Testis (tissue), 2 donors: ENCODE data around the gene QPCT.

Experiments used
- CTCF ChIP-seq, 3 experiments: fragments of 450-650 bp in 2 of 3; fragments of 200-600 bp in 1 of 3; sonication (generic) in 1 of 3; IDR thresholded peaks; one replicate each; pipeline ENCODE4 v1.5.1; 2016 to 2019; ENCODE audit warnings: antibody characterized with exemption in 3 of 3, mild to moderate bottlenecking in 2 of 3, moderate library complexity in 1 of 3
- POLR2A ChIP-seq: fragments of 450-650 bp; IDR thresholded peaks from one replicate; pipeline ENCODE4 v1.6.1; 2017; ENCODE audit warnings: antibody characterized with exemption, mild to moderate bottlenecking, moderate library complexity

GRCh38 chr2:37378411-37378810 is 34.0 kb downstream of the QPCT start:
- no peak for TF ChIP-seq CTCF (IDR thresholded peaks at IDR 0.05)
- TF ChIP-seq POLR2A, result no peak
